Left ventricle myocardium inferior (tissue), 1 donor: Measurements from ENCODE around the gene RERG. TPM values are rescaled to one million over a fixed set of nuclear protein-coding genes. Genes with fewer than 3 reads are reported as not detected.

ENCODE experiments used
- DNase-seq: peaks from one replicate; pipeline ENCODE4 v3.0.0-alpha.2; 2020
- H3K27ac ChIP-seq: fragments of 200-600 bp; replicated peaks from 2 replicates; pipeline ENCODE4 v1.8.0; 2021
- H3K27me3 ChIP-seq: fragments of 200-600 bp; 2 replicates; pipeline ENCODE4 v1.8.0; 2021; ENCODE audit warnings: low read depth
- H3K36me3 ChIP-seq: fragments of 200-600 bp; 2 replicates; pipeline ENCODE4 v1.8.0; 2021
- H3K4me1 ChIP-seq: fragments of 200-600 bp; 2 replicates; pipeline ENCODE4 v1.8.0; 2021
- H3K4me3 ChIP-seq: fragments of 200-600 bp; 2 replicates; pipeline ENCODE4 v1.8.0; 2021; ENCODE audit warnings: mild to moderate bottlenecking, moderate library complexity
- H3K9me3 ChIP-seq: fragments of 200-600 bp; replicated peaks from 2 replicates; pipeline ENCODE4 v1.8.0; 2021
- CTCF ChIP-seq: fragments of 200-600 bp; IDR thresholded peaks from 2 replicates; pipeline ENCODE4 v1.8.0; 2021; ENCODE audit warnings: antibody characterized with exemption, mild to moderate bottlenecking, borderline replicate concordance
- intact Hi-C: fragments of 100-400 bp; cut with micrococcal nuclease; formaldehyde crosslinking; loops from one replicate; pipeline ENCODE4 v1.11.0; 2022
- total RNA-seq: library from RNA; stranded (reverse); fragmentation: NEBNext Ultra II Directional; extraction: Animal tissue kit (Norgen Biotek cat#: 25700); gene quantifications from one replicate; pipeline ENCODE4 v1.2.1, GENCODE V29; 2021
- donor health status: DM: no; HTN: yes; CAD: no; lungs with severe emphysema.

Gene RERG
- total RNA-seq, 1 donor from 2014 or later = 4.5 TPM

GRCh38 chr12:15208871-15209656 is 12.2 kb downstream of the RERG start:
- DNase-seq = no peak
- H3K27me3 ChIP-seq = peaks cover 20% of the 10 kb centered on the region
- no peaks in the 10 kb centered on the region for H3K36me3 ChIP-seq
- peaks cover 29% of the 10 kb centered on the region for H3K4me1 ChIP-seq
- no peak overlapping the region for H3K4me3 ChIP-seq
- TF ChIP-seq CTCF = no peak
- peak overlapping the region; percentile 76 for H3K27ac ChIP-seq
- peaks cover 1% of the 10 kb centered on the region for H3K9me3 ChIP-seq
- intact Hi-C loops = no loop called here

- intact Hi-C loops = no loop called here
- no peak overlapping the region for H3K4me3 ChIP-seq
- no peak for DNase-seq
- H3K9me3 ChIP-seq = peaks cover 6% of the 10 kb centered on the region
- H3K27me3 ChIP-seq = peaks cover 16% of the 10 kb centered on the region
- no peaks in the 10 kb centered on the region for H3K36me3 ChIP-seq
- H3K27ac ChIP-seq = peak overlapping the region; percentile 76
- TF ChIP-seq CTCF = peak; percentile 32
- H3K4me1 ChIP-seq = peaks cover 25% of the 10 kb centered on the region
Observed at GRCh38 chr12:15208140-15208539, 13.1 kb downstream of the RERG start.

- peaks cover 22% of the 10 kb centered on the region for H3K4me1 ChIP-seq
- peaks cover 6% of the 10 kb centered on the region for H3K27me3 ChIP-seq
- no peak overlapping the region for H3K4me3 ChIP-seq
- H3K36me3 ChIP-seq = no peaks in the 10 kb centered on the region
- intact Hi-C loops = no loop called here
- H3K27ac ChIP-seq = peak overlapping the region; percentile 76
- TF ChIP-seq CTCF = no peak
- peaks cover 14% of the 10 kb centered on the region for H3K9me3 ChIP-seq
- DNase-seq = no peak
Observed at GRCh38 chr12:15206831-15207389, 14.3 kb downstream of the RERG start.

GRCh38 chr12:15206338-15206737 is 14.9 kb downstream of the RERG start:
- Histone ChIP-seq H3K9me3 (peaks cover 14% of the 10 kb centered on the region), H3K36me3 (no peaks in the 10 kb centered on the region), H3K4me3 (no peak overlapping the region), H3K27me3 (peaks cover 6% of the 10 kb centered on the region), H3K27ac (peak overlapping the region; percentile 76), H3K4me1 (peaks cover 22% of the 10 kb centered on the region)
- no peak for TF ChIP-seq CTCF
- intact Hi-C loops = no loop called here
- no peak for DNase-seq

GRCh38 chr12:15205341-15206010 is 15.7 kb downstream of the RERG start:
- DNase-seq = no peak
- no peak overlapping the region for H3K4me3 ChIP-seq
- H3K27me3 ChIP-seq = peaks cover 6% of the 10 kb centered on the region
- H3K27ac ChIP-seq = peak overlapping the region; percentile 76
- peaks cover 14% of the 10 kb centered on the region for H3K9me3 ChIP-seq
- H3K36me3 ChIP-seq = no peaks in the 10 kb centered on the region
- H3K4me1 ChIP-seq = peaks cover 22% of the 10 kb centered on the region
- TF ChIP-seq CTCF = no peak
- intact Hi-C loops = no loop called here
